HG03103 (cell line): Measurements from ENCODE around the gene AGPAT4.
"Not testable (repeated sequence)": the region's sequence is repeated elsewhere in the genome, so short reads cannot be mapped to it uniquely, and the experiment has no call there.

Source experiments
- ATAC-seq: cut with Tn5 transposase; IDR thresholded peaks from one replicate; pipeline ENCODE4 v1.9.1; 2021; ENCODE audit warnings: low read depth; ENCODE audit not compliant: unreplicated experiment

The AGPAT4 gene, protein sequence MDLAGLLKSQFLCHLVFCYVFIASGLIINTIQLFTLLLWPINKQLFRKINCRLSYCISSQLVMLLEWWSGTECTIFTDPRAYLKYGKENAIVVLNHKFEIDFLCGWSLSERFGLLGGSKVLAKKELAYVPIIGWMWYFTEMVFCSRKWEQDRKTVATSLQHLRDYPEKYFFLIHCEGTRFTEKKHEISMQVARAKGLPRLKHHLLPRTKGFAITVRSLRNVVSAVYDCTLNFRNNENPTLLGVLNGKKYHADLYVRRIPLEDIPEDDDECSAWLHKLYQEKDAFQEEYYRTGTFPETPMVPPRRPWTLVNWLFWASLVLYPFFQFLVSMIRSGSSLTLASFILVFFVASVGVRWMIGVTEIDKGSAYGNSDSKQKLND

DNA sequence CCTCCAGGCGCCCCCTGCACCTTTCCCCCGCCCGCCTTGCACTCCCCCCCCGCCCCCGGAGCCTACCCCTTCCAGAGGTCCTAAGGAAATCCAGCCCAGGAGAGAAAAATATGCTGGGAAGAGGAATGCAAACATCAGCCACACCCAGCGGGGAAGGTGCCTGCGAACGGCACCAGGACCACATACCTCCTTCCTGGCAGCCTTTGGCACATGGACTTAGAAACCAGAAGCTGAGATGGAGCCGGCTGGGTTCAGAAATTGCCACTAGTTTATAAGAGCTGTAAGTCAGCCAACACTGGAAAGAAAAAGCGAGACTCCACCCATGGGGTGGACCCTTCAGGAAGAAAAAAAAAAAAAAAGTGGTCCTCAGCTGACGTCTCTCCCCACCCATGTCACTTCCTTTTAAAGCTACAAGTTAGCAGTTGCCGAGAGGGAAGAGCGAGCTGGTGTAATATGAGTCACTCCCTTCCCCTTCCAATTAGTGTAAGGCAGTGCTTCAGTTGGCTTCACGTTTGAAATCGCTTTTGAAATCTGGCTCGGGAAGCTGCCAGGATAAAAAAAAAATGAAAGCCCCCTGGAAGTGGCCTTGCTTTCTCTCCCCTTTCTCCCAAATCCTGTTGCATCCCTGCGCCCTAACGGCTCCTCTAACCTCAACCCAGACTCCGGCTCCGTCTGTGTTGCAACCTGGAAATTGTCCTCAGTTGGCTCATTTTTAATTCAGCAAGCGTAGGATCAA, at the start of gene AGPAT4:
Gene AGPAT4, minus strand, starts transcription at position 310 of the 736 bp plus-strand sequence. CDS start 41,848 bp downstream, outside the sequence.
- peak; percentile 98 for ATAC-seq

DNA sequence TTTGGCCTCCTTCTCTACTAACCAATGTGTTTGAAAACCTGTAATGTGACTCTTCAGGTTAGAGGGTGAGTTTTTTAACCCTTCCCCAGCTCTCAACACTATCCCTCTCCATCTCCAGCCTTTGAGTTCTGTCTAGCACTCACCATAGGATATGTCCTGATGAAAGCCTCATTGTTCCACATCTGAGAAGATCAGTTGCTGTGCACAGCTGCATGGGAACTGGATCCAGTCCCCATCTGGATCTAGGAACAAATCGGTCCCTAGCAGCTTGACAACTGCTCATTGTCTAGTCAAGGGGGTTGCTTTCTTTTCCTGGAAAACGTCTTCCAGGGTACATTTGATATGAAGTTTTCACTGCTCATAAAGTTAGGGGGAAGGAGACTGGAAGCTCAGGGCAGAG, 45.4 kb upstream of the AGPAT4 start:
- ATAC-seq = no peak

DNA sequence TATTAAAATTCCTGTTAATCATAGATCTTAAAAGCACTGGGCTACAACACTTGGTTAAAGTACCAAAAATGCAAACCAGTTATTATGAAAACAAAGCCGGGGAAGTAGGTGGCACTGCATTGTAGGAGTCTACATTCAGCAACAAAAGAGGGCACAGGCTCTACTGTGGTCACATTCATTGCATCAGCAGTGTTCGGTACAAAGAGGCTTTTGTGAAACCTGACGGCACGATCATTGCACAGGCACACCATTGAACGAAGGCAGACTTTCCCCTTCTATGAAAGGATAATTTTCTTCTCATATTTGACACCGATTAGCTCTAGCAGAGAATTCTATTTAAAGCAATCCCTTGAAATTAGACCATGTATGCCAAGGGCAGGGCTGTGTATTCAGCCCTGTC, 44.6 kb upstream of the AGPAT4 start:
- no peak for ATAC-seq

DNA sequence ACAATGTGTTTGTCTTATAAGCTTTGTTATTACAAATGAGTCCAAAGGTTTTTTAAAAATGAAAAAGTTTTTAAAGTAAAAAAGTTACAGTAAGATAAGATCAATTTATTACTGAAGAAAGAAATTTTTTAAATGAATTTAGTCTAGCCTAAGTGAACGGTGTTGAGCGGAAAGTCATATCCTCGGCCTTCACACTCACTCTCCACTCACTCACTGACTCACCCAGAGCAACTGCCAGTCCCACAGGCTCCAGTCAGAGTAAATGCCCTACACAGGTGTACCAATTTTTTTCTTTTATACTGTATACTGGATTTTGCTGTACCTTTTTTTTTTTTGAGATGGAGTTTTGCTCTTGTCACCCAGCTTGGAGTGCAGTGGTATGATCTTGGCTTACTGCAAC, 42.7 kb upstream of the AGPAT4 start:
- no peak for ATAC-seq

DNA sequence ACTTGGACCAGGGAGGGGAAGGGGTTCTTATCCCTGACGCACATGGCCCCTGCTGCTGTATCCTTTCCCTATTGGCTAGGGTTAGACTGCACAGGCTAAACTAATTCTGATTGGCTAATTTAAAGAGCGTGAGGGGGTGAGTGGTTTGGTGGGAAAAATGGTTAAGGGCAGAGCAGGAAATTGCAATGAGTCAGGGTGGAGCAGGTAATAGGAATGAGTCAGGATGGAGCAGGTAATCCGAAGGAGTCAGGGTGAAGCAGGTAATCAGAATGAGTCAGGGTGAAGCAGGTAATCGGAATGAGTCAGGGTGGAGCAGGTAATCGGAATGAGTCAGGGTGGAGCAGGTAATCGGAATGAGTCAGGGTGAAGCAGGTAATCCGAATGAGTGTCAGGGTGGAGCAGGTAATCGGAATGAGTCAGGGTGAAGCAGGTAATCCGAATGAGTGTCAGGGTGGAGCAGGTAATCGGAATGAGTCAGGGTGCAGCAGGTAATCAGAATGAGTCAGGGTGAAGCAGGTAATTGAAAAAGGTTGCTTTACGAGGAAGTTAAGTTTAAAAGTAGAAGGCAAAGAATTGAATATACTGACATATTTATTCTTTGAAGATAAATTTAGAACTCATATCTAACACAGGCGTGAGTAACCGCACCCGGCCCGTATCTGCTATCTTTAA, 41.5 kb upstream of the AGPAT4 start:
- not testable (repeated sequence) for ATAC-seq

DNA sequence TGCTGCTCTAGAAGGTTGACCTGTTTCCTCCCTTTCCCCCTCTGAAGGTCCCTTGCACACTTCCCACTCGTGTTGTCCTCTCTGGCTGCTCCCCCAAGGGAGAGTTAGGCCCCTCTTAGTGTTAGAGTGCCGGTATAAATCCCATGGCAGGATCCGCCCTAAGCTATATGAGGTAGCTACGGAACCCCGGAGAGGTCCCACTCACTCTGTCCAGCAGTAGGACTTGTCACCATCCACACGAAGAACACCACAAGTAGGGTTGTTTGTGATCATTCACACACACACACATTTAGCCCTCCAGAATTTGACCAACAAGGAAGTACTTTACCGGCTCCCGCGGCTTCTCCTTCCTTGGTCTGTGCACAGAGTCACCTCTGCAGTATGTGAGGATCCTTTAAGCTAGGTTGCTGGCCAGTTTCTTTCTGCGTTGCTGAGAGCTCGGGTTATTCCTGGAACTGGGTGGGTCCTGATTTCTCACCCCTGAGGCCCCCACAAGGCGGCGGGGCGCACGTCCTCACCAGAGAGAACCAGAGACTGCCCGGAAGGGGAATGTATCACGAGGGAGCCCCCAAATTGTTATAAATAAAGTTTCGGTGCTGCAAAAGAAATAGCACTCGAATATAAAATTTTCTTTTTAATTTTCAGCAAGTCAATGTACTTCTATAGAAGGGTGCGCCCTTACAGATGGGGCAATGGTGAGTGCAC, 40.8 kb upstream of the AGPAT4 start:
- not testable (repeated sequence) for ATAC-seq

DNA sequence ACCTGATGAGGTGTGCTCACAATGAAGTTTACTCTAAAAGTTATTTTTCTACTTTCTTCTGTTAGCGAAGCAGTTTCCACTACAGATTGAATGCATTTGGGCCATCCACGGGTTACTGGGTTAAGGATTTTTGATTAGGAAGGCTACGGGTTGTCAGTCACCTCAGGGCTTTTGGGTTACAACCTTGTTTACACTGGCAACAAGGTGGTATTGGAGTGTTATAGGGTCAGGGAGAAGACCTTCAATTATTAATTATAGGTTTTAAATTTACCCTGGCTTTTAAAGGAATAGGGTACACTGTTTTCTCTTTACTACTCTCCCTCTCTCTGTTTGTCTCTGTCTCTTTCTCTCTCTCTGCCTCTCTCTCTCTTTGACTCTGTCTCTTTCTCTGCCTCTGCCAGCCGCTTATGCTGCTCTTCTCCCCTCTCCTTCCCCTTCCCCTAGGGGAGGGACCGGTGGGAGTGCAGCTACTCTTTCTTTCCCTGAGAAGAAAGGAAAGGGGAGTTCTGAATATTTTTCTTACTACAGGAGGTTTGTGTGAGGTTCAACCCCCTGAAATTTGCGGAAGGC, 40.2 kb upstream of the AGPAT4 start:
- ATAC-seq = no peak

DNA sequence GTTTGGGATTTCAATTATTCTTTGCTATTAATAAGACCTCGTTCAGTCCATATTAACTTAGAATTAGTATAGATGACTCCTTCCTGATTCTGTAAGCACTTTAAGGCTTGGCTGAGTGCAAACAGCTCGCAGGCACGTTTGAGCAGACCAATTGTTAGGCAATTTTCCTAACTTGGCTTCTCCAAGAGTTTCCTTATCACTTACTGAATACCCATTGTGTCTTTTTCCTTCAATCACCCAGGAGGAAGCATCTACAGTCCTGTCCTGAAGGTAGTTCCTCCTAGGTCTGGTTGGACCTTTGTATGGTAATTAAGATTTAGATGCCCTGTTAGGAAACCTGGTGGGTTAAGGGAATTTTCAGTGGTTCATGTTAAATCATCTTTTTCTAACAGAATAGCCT, 39.6 kb upstream of the AGPAT4 start:
- not testable (repeated sequence) for ATAC-seq

DNA sequence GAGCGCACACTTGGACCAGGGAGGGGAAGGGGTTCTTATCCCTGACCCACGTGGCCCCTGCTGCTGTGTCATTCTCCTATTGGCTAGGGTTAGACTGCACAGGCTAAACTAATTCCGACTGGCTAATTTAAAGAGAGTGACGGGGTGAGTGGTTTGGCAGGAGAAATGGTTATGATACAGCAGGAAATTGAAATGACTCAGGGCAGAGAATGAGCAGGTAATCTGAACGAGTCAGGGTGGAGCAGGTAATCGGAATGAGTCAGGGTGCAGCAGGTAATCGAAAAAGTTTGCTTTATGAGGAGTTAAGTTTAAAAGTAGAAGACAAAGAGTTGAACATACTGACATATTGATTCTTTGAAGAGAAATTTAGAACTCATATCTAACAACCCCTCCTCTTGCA, 35.9 kb upstream of the AGPAT4 start:
- not testable (repeated sequence) for ATAC-seq

DNA sequence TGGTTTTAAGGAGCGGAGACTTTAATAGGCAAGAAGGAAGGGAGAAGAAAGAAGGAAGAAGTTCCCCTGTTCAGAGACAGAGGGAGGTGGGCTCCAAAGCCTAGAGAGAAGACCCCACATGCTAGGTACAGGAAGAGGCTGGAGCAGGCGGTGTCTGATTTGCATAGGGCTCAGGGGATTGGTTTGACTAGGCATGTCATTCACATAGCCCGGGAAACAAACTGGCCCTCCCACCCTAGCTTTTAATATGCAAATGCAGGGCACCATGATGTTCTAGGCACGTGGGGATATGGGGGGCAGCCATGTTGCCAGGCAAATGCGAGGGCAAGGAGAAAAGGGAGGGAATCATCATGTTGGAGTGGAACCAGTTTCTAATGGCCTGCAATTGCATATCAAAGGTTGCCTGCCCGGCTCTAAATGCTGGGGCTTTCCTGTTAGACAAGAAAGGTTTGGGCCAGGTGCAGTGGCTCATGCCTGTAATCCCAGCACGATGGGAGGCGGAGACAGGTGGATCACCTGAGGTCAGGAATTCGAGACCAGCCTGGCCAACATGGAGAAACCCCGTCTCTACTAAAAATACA, 34.3 kb upstream of the AGPAT4 start:
- no peak for ATAC-seq

DNA sequence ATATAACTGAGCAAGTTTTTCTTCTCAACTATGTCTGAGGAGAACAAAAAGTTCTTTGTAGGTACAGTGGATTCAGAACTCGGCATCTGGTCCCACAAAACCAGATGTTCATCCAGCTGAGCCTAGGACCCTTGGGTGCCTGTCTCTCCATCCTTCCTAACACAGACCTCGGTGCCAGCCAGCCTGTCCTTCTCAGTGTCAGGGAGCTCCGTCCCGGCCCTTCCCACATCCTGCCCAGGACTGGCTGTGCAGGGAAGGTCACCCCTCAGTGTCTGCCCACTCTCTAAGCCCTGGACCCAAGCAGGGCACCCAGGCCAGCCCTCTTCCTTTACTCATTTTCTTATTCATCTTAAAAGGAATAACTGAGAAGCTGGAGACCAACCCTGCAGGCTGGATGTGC, 32.0 kb upstream of the AGPAT4 start:
- no peak for ATAC-seq

DNA sequence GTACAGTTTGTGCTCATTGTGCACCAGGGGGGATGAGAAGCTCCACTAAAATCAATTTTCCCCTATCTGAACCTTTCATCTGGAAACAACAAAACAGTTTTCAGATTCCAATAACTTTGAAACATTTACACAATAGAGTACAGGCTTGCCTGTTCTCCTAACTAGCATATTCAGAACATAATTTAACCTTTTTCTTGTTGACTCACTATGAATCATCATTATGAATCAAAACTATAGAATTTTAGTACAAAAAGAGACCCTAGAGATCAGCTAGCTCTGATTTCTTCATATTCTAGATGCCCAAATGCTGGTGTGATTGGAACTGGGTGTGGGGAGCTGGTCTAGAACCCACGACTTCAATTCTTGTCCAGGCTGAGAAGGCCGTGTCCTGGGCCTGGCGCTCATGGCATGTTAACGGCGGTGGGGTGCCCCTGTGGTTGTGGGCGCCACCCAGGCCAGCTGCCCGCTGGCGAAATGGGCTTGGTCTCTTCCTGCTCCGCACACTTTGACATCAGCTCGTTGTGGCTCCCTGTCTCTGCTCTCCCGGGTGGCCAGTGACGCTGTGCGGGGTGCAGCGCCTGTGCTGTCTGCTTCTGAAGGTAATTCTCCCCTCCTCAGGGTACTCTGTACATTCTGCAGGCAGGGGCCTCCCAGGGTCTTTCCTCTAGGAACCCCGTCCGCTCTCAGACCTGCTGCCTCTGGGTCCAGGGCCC, 29.9 kb upstream of the AGPAT4 start:
- ATAC-seq = no peak

DNA sequence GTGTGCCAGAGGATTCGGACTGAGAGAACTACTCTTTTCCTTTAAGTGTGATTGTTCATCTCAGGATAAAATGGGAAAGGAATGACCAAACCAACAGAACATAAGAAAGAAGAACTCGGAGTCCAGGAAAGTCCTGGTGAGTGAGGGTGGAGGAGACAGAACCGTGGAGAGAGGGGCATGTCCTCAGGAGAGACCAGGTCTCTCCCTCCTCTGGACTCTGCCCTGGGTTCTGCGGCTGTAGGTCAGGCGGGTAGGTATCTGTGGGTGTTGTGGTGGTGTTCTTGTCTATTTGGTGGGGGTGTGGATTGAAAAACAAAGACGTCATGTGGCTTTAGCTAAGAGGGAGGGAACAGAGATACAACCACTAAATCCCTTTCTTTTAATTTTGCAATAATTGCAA, 29.1 kb upstream of the AGPAT4 start:
- no peak for ATAC-seq

DNA sequence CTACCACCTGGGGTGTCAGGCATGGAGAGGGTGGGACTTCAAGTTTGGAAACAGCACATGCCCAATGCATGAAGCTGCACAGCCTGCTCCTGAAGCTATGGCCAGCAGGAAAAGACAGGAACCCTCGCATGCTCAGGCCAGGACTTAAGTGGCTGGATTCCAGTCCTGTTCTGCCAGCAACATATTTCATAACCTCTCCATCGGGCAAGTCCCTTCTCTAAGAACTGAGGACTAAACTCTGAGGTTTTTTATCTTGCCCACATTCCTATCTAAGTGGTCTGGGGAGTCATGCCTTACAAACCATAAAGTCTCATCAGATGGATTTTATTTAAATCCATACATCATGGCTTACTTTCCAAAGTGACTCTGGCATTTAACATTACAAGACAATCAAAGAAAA, 27.5 kb upstream of the AGPAT4 start:
- no peak for ATAC-seq

DNA sequence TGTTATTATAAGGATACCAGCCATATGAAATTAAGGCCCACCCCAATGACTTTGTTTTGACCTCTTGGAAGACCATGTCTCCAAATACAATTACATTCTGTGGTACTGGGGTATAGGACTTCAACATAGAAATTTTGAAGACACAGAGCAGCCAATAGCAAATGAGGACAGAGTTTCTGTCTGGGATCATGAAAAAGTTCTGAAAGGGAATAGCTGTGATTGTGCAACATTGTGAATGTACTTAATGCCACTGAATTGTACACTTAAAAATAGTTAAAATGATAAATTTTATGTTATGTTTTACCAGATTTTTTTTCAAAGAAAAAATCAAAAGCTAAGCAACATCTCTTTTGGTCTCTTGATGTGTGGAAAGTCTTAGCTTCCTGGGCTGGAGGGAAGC, 27.0 kb upstream of the AGPAT4 start:
- no peak for ATAC-seq

DNA sequence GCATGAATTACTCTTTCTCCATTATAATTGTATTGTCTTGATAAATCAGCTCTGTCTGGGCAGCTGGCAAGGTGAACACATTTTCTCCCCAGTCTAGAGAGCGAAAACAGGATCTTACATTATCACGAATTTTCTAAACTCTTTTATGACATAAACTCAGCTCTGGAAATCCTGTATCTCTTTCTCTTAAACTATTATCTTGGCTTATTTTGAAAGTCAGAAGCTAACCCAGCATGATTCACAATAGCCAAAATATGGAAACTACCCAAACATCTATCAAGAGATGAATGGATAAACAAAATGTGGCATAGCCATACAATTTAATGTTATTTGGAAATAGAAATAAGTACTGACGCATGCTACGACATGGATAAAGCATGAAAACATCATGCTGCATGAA, 25.9 kb upstream of the AGPAT4 start:
- ATAC-seq = no peak

DNA sequence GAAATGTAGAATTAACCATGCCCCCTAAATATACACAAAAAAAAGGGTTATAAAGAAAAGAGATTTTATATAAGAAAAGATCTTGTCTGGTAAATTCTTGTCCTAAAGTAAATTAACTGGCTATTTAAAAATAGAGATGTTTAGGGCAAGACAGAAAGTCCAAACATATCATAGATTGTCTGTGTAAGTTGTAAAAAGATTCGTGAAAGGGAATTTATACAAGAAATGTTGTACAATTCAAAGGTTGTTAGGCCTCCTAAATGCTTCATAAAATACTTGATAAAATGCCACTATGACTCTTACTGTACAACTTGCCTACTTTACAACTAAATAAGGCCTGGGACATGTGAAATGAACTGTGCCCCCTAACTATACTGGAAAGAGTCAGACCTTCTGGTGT, 21.9 kb upstream of the AGPAT4 start:
- ATAC-seq = no peak

DNA sequence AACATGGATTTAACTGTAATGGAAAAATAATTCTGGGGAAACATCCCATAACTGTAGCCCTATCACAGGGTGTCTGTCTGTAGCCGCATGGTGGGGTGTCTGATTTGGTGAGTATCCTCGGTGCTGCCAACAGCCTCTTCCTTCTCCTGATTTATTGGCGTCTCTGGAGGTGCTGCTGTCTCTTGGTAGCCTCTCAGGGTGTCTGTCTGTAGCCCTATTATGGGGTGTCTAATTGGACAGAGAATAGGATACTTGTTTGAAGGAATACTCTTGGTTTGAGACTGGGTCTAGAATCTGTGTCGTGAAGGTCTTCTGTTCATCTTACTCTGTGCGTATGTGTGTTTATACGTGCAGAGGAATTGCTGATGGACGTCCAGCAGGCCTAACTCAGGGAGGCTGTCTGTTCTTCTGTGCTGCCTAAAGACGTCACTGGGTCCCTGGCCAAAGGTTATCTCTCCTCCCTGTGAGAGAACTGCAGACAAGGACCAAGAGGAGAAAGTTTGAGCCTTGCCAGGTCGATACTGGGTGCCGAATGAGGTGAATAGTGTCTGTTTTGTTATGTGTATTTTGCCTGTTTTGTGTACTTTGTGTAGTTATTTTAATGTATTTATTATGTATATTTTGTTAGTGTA, 18.9 kb upstream of the AGPAT4 start:
- no peak for ATAC-seq

DNA sequence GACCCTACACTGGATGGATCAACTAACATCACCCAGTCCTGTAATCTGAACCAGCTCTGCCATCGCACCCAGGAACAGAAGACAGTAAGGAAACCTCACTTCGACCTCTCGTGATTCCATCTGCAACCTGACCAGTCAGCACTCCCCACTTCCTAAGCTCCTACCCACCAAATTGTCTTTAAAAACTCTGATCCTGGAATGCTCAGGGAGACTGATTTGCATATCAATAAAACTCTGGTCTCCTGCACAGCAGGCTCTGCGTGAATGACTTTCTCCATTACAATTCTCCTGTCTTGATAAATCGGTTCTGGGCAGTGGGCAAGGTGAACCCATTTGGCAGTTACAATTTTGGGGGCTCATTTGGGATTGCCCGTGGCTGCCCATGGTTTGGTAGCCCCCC, 18.3 kb upstream of the AGPAT4 start:
- no peak for ATAC-seq
